Measurements from ENCODE around the gene SLC12A9.

DNA sequence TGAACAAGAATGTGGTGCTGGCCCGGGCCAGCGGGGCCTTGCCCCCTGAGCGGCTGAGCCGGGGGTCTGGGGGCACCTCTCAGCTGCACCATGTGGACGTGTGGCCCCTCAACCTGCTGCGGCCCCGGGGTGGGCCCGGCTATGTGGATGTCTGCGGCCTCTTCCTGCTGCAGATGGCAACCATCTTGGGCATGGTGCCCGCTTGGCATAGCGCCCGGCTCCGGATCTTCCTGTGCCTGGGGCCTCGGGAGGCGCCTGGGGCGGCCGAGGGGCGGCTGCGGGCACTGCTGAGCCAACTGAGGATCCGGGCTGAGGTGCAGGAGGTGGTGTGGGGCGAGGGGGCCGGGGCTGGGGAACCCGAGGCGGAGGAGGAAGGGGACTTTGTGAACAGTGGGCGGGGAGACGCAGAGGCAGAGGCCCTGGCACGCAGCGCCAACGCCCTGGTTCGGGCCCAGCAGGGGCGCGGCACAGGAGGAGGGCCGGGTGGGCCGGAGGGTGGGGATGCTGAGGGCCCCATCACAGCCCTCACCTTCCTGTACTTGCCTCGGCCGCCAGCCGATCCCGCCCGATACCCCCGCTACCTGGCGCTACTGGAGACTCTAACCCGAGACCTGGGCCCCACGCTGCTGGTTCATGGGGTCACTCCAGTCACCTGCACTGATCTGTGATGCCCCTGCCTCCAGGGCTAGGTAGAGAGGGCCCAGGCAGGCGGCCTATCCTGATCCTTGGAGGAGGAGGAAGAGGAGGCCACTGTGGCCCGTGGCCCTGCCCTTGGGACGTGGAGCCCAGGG lies 13.6 kb downstream of the SLC12A9 start:
- TF ChIP-seq, protein P1, sequence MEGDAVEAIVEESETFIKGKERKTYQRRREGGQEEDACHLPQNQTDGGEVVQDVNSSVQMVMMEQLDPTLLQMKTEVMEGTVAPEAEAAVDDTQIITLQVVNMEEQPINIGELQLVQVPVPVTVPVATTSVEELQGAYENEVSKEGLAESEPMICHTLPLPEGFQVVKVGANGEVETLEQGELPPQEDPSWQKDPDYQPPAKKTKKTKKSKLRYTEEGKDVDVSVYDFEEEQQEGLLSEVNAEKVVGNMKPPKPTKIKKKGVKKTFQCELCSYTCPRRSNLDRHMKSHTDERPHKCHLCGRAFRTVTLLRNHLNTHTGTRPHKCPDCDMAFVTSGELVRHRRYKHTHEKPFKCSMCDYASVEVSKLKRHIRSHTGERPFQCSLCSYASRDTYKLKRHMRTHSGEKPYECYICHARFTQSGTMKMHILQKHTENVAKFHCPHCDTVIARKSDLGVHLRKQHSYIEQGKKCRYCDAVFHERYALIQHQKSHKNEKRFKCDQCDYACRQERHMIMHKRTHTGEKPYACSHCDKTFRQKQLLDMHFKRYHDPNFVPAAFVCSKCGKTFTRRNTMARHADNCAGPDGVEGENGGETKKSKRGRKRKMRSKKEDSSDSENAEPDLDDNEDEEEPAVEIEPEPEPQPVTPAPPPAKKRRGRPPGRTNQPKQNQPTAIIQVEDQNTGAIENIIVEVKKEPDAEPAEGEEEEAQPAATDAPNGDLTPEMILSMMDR (conservative IDR thresholded peaks at IDR 0.05; ENCODE audit: low read depth, low read length) = no peak
- no peak for TF ChIP-seq EZH2 (IDR thresholded peaks at IDR 0.05; ENCODE audit: borderline replicate concordance, low read depth, low read length, poor library complexity, severe bottlenecking)

Data from A673 (cell line).